HG02798 (cell line): ENCODE results near the gene ADRB1.

Experiments used
- ATAC-seq: cut with Tn5 transposase; IDR thresholded peaks from one replicate; pipeline ENCODE4 v1.9.1; 2021; ENCODE audit warnings: mild to moderate bottlenecking; ENCODE audit not compliant: unreplicated experiment, poor library complexity

The ADRB1 gene

DNA sequence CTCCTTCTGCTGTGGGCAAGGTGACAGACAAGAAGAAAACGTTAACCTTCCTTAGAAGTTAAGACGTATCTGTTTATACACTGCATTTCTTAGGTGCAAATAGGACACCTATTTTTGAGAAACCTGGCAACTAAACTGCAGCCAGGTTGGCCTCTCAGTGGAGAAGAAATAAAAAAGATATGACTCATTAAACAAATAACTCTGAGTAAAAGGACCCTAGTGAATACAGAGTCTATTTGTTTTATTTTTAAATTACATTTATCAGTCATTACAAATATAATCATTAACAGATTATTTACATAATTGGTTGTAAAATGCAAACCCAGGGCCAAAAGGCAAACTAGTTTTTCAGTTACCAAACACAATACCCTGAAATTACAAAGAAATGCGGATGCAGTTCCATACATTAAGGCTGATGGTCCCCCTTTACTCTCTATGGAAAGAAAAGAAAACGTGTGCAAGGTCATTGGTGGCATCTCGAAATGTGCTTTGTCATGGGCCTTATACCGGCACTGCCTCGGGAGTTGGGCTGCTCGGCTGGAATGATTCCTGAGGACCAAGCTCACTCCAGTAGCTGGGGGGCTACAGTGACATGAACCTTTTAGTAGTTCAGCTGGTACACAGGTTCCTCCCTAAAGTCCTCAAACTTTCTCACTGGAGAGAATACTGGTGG, 38.4 kb downstream of the ADRB1 start:
- ATAC-seq: no peak

DNA sequence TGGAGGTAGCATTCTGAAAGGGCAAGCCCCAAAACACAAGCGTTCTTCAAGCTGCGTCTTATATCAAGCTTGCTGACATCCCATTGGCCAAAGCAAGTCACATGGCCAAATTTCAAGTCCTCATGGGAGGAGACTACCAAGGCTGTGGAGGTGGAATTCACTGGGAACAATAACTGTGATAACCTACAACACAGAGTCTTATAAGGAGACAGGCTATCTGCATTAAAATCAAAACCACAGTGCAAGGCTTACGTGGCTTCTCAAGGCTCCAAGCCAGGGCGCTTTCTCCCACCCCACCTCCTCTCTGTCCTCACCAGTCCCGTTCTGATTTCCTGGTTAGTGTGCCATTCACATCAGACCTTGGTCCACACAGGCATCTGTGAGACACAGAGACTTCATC, 39.4 kb downstream of the ADRB1 start:
- ATAC-seq: no peak

DNA sequence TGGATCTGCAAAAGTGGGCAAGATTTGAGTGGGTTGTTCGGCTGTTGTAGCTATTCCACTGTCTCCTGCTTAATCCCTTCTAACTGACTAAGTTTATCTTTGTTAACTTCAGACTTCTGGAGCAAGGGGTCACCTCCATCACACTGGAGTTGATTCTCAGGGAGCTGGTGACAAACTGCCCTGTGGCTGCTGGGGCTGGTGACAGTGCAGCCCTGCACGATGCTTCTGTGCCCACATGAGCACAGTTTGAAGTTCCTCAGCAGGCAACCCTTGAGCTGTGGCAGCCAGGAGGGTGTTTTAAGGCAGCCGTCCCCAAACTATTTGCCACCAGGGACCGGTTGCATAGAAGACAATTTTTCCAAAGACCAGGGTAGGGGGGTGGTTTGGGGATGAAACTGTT, 40.5 kb downstream of the ADRB1 start:
- ATAC-seq: no peak

DNA sequence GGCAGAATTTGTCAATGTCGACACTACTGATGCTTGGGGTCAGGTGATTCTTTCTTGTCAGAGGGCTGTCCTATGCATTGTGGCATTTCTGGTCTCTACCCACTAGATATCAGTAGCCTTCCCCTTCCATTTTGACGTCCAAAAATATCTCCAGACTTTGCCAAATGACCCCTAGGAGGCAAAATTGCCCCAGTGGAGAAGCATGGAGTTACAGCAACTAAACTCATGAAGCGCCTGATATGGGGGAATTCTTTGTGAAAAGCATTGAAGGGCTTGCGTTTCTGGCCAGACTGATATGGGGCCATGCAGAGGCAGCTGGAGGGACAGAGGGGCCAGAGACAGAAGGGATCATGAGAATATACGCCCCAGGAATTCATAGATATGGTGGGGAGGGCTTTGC, 43.6 kb downstream of the ADRB1 start:
- no peak for ATAC-seq

DNA sequence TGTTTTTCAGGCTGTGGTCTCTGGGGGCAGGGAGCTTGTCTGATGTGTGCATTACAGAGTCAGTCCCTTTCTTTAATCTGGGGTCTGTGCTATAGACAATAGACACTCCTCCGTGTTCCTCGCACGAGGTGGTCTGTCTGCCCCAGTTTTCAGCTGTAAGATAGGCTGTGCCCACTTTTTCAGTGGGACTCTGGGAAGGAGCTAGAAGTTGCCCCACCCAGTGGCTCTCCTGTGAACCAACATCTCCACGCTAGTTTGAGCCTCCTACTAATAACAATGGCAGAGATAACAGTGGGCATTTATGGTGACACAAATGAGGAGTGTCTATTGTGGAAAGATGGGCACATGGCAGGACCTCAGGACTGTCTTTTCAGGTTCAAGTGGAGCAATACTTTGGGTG, 44.0 kb downstream of the ADRB1 start:
- ATAC-seq: no peak

DNA sequence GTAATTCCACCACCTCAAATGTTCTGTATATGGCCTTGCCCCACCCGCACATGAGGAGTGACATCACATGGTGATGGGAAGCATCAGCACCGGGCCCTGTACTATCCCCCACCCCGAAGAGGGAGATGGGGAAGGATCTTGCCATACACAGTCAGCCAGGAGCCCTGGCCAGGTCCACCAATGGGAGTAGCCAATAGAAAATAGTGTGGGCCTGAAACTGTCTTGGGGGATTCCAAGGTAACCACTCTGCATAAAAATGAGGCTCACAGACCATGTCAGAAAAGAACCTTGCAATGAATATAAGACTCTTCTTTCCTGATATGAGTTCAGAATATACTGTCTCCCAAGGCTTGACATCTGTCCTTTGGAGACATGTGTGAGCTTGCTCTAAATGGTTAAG, 51.1 kb downstream of the ADRB1 start:
- ATAC-seq: peak; percentile 65

DNA sequence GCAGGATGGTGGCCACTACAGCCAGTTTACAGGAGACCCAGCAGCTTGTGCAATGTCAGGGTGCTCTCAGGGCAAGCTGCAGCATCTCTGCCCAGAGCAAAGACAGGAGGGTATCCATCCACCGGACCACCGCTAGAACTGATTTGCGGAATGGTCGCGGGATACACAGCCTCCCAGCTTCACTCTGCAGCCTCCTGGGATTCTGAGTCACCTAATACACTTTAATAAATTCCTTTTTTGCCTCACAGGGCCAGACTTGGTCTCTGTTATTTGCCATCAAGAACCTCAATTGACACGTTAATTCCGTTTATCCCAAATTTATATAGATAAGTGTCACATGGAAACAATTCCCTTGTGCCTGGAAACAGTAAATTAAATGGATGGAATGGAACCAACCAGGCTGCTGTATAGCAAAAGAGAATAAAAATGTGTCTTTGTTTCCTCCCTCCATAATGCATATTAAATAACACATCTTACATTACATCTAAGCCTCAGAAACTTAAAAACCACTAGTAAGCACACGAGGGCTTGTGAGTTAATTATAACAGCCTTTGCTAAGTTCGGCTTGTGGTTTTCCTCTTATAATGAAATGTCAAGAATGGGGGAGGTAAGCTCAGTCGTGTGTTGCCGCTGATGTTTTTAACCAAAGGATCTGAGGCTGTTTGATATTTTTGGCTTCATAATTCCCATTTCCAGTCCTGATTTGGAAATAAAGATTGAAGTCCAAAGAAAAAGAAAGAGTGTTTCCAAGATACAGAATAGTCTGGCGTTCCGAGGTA, 52.1 kb downstream of the ADRB1 start:
- ATAC-seq: peak; percentile 54
